Hippocampal formation (tissue), 2 donors: ENCODE results near the gene MEGF11.

Experiments
- DNase-seq, 2 donors: peaks; one replicate each; lab custom pipeline; 2025; lab: John Stamatoyannopoulos, UW

Gene MEGF11

GRCh38 chr15:65851981-65852380 is 401.6 kb downstream of the MEGF11 start:
- DNase-seq = no peak

GRCh38 chr15:65847989-65848388 is 405.6 kb downstream of the MEGF11 start:
- DNase-seq = no peak

GRCh38 chr15:65845826-65846519 is 407.6 kb downstream of the MEGF11 start:
- DNase-seq = no peak
